Trophoblast cell (in vitro differentiated cells and primary cell): ENCODE data around the gene POM121C.
"Not testable (repeated sequence)": the region's sequence is repeated elsewhere in the genome, so short reads cannot be mapped to it uniquely, and the experiment has no call there.

Source experiments
- DNase-seq, 2 donors: peaks; one replicate each; pipeline ENCODE4 v3.0.0-alpha.2; 2016
- H2AFZ ChIP-seq: 2 replicates; pipeline ENCODE4 v1.6.1; 2013; ENCODE audit warnings: low read length, moderate library complexity, mild to moderate bottlenecking; ENCODE audit not compliant: insufficient read depth, poor library complexity
- H2AK5ac ChIP-seq: 2 replicates; pipeline ENCODE4 v1.6.1; 2013; ENCODE audit warnings: mild to moderate bottlenecking, low read length
- H2BK120ac ChIP-seq: 2 replicates; pipeline ENCODE4 v1.6.1; 2013; ENCODE audit warnings: low read length, mild to moderate bottlenecking, moderate library complexity; ENCODE audit not compliant: insufficient read depth, poor library complexity
- H2BK12ac ChIP-seq: 2 replicates; pipeline ENCODE4 v1.6.1; 2013; ENCODE audit warnings: mild to moderate bottlenecking, low read length, moderate library complexity
- H2BK5ac ChIP-seq: 2 replicates; pipeline ENCODE4 v1.6.1; 2013; ENCODE audit warnings: low read length, low read depth, moderate library complexity, mild to moderate bottlenecking; ENCODE audit not compliant: poor library complexity
- H3K14ac ChIP-seq: 2 replicates; pipeline ENCODE4 v1.6.1; 2013; ENCODE audit warnings: mild to moderate bottlenecking, low read length
- H3K18ac ChIP-seq: 2 replicates; pipeline ENCODE4 v1.6.1; 2013; ENCODE audit warnings: mild to moderate bottlenecking, low read length
- H3K23ac ChIP-seq: 2 replicates; pipeline ENCODE4 v1.6.1; 2013; ENCODE audit warnings: low read length
- H3K27ac ChIP-seq: 2 replicates; pipeline ENCODE4 v1.5.1; 2013; ENCODE audit warnings: low read depth, mild to moderate bottlenecking, inconsistent platforms, low read length, moderate library complexity
- H3K27me3 ChIP-seq: 2 replicates; pipeline ENCODE4 v1.6.1; 2013; ENCODE audit warnings: inconsistent platforms, mild to moderate bottlenecking, low read length, moderate library complexity; ENCODE audit not compliant: insufficient read depth
- H3K36me3 ChIP-seq, 2 experiments: 1 replicate in 1 of 2; 2 replicates in 1 of 2; pipeline ENCODE4 v1.6.1; 2013; ENCODE audit warnings: low read length in 2 of 2, mild to moderate bottlenecking in 2 of 2, moderate library complexity in 1 of 2; ENCODE audit not compliant: insufficient read depth in 2 of 2, control insufficient read depth in 1 of 2
- H3K4ac ChIP-seq: 2 replicates; pipeline ENCODE4 v1.6.1; 2013; ENCODE audit warnings: low read depth, mild to moderate bottlenecking, low read length, moderate library complexity
- H3K4me1 ChIP-seq, 2 experiments: 1 replicate in 1 of 2; 2 replicates in 1 of 2; pipeline ENCODE4 v1.6.1; 2013; ENCODE audit warnings: low read length in 2 of 2, mild to moderate bottlenecking in 2 of 2, moderate library complexity in 1 of 2; ENCODE audit not compliant: insufficient read depth in 2 of 2, control insufficient read depth in 1 of 2
- H3K4me2 ChIP-seq: 2 replicates; pipeline ENCODE4 v1.6.1; 2013; ENCODE audit warnings: inconsistent platforms, mild to moderate bottlenecking, low read length, moderate library complexity
- H3K4me3 ChIP-seq: 2 replicates; pipeline ENCODE4 v1.5.1; 2013; ENCODE audit warnings: mild to moderate bottlenecking, low read depth, low read length, inconsistent platforms
- H3K79me1 ChIP-seq: one replicate; pipeline ENCODE4 v1.6.1; 2013; ENCODE audit warnings: low read length
- H3K79me2 ChIP-seq: 2 replicates; pipeline ENCODE4 v1.6.1; 2013; ENCODE audit warnings: low read length, mild to moderate bottlenecking; ENCODE audit not compliant: control insufficient read depth, insufficient read depth, poor library complexity
- H3K9ac ChIP-seq: 2 replicates; pipeline ENCODE4 v1.6.1; 2013; ENCODE audit warnings: mild to moderate bottlenecking, low read length
- H3K9me3 ChIP-seq: 2 replicates; pipeline ENCODE4 v1.6.1; 2013; ENCODE audit warnings: low read depth, mild to moderate bottlenecking, control low read depth, inconsistent platforms, low read length; ENCODE audit not compliant: insufficient read depth
- H4K12ac ChIP-seq: 2 replicates; pipeline ENCODE4 v1.6.1; 2013; ENCODE audit warnings: low read depth, mild to moderate bottlenecking, low read length, moderate library complexity
- H4K8ac ChIP-seq: 2 replicates; pipeline ENCODE4 v1.6.1; 2013; ENCODE audit warnings: low read depth, mild to moderate bottlenecking, low read length, moderate library complexity
- H4K91ac ChIP-seq: one replicate; pipeline ENCODE4 v1.6.1; 2013; ENCODE audit warnings: low read depth, mild to moderate bottlenecking, low read length, moderate library complexity
- WGBS: extraction: QIAGEN DNeasy Blood & Tissue Kit; methylation state at CpG from one replicate; pipeline ENCODE4 v1.1.7; 2013; ENCODE audit warnings: missing lambda C conversion rate; ENCODE audit not compliant: insufficient read length, insufficient coverage; ENCODE audit errors: extremely low coverage; 5-methylcytosine and 5-hydroxymethylcytosine counted together

POM121C gene

GRCh38 chr7:75477457-75477856, 8.6 kb downstream of the POM121C start:
- H3K27me3 ChIP-seq, H3K23ac ChIP-seq, H3K9ac ChIP-seq, H3K14ac ChIP-seq, H2BK12ac ChIP-seq, DNase-seq, H3K27ac ChIP-seq, H3K4me2 ChIP-seq, H3K4me3 ChIP-seq, H3K79me1 ChIP-seq, H3K4me1 ChIP-seq, H2BK5ac ChIP-seq, H3K79me2 ChIP-seq, H3K9me3 ChIP-seq, H3K36me3 ChIP-seq, H4K12ac ChIP-seq, H4K91ac ChIP-seq, H2AFZ ChIP-seq, H2AK5ac ChIP-seq, H4K8ac ChIP-seq, H2BK120ac ChIP-seq, H3K18ac ChIP-seq, H3K4ac ChIP-seq: not testable (repeated sequence)

DNA sequence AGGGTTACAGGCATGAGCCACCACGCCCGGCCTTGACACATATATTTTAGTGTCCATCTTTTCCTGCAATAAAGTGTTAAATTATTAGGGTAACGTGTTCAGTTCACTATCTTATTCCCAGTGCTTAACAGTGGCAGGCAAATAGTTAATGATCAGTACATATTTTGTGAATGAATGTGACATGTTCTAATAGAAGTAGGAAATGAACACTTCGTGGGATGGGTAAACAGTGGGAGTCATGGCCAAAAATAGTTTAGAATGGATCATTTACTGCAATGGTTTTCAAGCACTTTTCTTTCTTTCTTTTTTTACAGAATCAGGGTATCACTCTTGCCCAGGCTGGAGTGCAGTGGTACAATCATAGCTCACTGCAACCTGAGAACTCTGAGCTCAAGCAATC, 15.9 kb downstream of the POM121C start:
- H4K12ac ChIP-seq, H2BK12ac ChIP-seq, H3K79me2 ChIP-seq, H3K27ac ChIP-seq, H3K4me2 ChIP-seq, H3K9me3 ChIP-seq, H2AK5ac ChIP-seq, H2BK120ac ChIP-seq, H3K9ac ChIP-seq, H3K27me3 ChIP-seq, H2AFZ ChIP-seq, H3K4me1 ChIP-seq, H3K4ac ChIP-seq, H2BK5ac ChIP-seq, H3K4me3 ChIP-seq, H4K91ac ChIP-seq, H3K79me1 ChIP-seq, DNase-seq, H3K23ac ChIP-seq, H4K8ac ChIP-seq, H3K18ac ChIP-seq, H3K14ac ChIP-seq: not testable (repeated sequence)
- H3K36me3 ChIP-seq, result peaks cover 2 to 11% of the 10 kb centered on the region in 2 experiments
- no CpG with 5 or more reads among the region's 4 CpGs for WGBS

DNA sequence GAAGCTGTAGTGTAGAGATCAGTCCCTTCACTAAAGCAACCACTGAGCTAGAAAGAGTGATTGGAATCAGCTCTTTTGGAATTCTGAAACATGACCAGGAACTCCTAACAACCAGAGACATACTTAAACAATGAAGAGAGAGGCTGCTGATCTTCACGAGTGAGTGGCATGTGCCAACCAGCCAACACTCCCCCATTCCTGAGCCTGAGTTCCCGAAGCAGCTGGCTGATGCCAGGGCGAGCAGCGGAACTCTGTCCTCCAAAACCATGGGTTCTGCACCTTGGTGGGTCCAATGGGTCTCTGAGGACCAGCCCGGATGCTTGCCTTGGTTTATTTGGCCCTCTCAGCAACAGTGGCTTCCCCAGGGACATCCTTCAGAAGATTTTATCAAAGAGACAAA, 25.6 kb downstream of the POM121C start:
- H3K36me3 ChIP-seq, H3K4me2 ChIP-seq, H3K23ac ChIP-seq, H4K8ac ChIP-seq, H3K79me1 ChIP-seq, H3K18ac ChIP-seq, H3K27ac ChIP-seq, DNase-seq, H3K79me2 ChIP-seq, H3K14ac ChIP-seq, H2BK5ac ChIP-seq, H3K9ac ChIP-seq, H3K4me3 ChIP-seq, H2AFZ ChIP-seq, H3K4me1 ChIP-seq, H2BK120ac ChIP-seq, H2BK12ac ChIP-seq, H4K91ac ChIP-seq, H3K27me3 ChIP-seq, H4K12ac ChIP-seq, H3K4ac ChIP-seq, H3K9me3 ChIP-seq, H2AK5ac ChIP-seq: not testable (repeated sequence)
- no CpG with 5 or more reads among the region's 5 CpGs for WGBS

- H3K27me3 ChIP-seq, H3K18ac ChIP-seq, DNase-seq, H3K79me1 ChIP-seq, H4K91ac ChIP-seq, H2AFZ ChIP-seq, H3K23ac ChIP-seq, H3K79me2 ChIP-seq, H3K36me3 ChIP-seq, H4K8ac ChIP-seq, H4K12ac ChIP-seq, H2BK5ac ChIP-seq, H2AK5ac ChIP-seq, H2BK120ac ChIP-seq, H2BK12ac ChIP-seq, H3K4me2 ChIP-seq, H3K4me1 ChIP-seq, H3K4me3 ChIP-seq, H3K14ac ChIP-seq, H3K9ac ChIP-seq, H3K27ac ChIP-seq, H3K4ac ChIP-seq, H3K9me3 ChIP-seq: not testable (repeated sequence)
- no CpG with 5 or more reads among the region's 5 CpGs for WGBS
Measured at GRCh38 chr7:75458034-75458433, 28.1 kb downstream of the POM121C start.

DNA sequence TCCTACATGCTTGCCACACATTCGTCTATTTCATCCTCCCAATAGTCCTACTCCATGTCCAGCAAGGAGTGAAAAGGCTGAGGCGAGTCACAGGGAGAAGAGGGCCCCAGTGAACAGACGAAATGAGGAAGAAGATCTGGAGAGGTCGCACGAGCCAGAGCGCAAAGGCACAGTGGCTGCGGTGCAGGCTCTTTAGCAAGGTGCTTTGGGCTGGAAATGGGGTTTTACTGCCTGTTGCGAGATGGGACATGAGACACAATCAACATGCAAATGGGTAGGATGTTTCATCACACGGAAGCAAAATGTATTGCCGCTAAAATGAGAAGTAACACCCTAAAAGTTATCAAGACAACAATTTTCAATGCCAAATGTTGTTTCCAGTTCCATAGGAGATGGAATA, 29.7 kb downstream of the POM121C start:
- H3K9ac ChIP-seq, H3K4me1 ChIP-seq, H4K91ac ChIP-seq, H3K14ac ChIP-seq, DNase-seq, H3K4me3 ChIP-seq, H3K18ac ChIP-seq, H3K4ac ChIP-seq, H3K36me3 ChIP-seq, H2BK5ac ChIP-seq, H3K4me2 ChIP-seq, H2AK5ac ChIP-seq, H3K9me3 ChIP-seq, H3K27me3 ChIP-seq, H4K12ac ChIP-seq, H3K79me2 ChIP-seq, H3K27ac ChIP-seq, H3K79me1 ChIP-seq, H4K8ac ChIP-seq, H3K23ac ChIP-seq, H2AFZ ChIP-seq, H2BK120ac ChIP-seq, H2BK12ac ChIP-seq: not testable (repeated sequence)
- WGBS, result no CpG with 5 or more reads among the region's 10 CpGs
